GM12873 (cell line): ENCODE results near the gene EXT2.

Experiments
- CTCF ChIP-seq: IDR thresholded peaks from 2 replicates; pipeline ENCODE4 v1.5.1; 2012; ENCODE audit warnings: low read depth, mild to moderate bottlenecking, moderate library complexity, low read length, control low read depth; ENCODE audit not compliant: insufficient read depth; ENCODE audit errors: missing control alignments

Gene EXT2

DNA sequence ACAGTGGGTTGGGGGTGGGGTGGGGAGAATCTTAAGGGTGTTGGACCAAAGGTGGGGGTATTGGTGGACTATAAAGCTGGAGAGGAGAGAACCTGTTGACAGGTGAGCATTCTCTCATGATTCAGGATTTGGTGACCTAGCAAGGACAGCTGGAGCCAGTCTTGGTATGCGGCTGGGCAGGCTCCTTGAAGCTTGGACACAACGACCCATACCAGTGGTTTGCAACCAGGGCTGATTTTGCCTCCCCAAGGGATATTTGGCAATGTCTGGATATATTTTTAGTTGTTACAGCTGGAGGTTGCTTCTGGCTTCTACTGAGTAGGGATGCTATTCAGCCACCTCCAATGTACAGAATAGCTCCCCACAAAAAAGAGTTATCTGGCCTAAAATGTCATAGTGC, 5.6 kb downstream of the EXT2 start:
- TF ChIP-seq CTCF: no peak

DNA sequence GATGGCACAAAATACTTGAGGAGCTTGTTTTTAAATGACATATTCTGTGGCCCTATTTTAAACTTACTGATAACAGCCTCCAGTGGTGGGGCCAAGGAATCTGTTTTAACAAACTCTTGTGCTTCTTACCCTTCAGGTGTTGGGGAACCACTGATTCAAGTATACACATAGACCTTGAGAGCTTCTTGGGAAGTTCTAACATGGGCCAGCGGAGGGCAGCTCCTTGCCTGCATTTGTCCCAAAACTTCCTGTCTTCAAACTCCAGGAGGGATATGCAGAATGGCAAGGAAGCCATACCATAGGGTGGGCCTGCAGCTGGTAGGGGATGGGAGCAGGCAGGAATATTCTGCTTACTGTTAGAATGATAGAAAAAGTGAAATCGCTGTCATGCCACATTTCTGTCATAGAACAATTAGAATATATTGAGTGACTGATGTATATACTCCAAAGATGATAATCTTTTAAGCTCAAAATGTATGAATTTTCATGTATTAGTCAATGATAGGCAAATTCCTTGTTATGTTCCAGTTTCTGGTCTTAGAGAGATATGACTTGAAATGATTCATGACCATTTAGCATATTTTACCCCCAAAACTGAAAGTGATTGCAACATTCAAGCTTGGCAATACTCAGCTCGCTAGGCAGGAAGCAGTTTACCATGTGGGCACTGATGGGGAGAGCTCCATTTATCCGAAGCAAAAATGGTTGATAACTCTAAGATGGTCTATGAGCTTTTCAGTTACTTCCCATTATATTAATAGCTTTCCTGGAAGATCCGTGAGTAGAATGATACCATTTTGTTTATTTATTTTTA, 9.2 kb downstream of the EXT2 start:
- no peak for TF ChIP-seq CTCF

- no peak for TF ChIP-seq CTCF
Measured at GRCh38 chr11:44108260-44108659, 12.8 kb downstream of the EXT2 start.

DNA sequence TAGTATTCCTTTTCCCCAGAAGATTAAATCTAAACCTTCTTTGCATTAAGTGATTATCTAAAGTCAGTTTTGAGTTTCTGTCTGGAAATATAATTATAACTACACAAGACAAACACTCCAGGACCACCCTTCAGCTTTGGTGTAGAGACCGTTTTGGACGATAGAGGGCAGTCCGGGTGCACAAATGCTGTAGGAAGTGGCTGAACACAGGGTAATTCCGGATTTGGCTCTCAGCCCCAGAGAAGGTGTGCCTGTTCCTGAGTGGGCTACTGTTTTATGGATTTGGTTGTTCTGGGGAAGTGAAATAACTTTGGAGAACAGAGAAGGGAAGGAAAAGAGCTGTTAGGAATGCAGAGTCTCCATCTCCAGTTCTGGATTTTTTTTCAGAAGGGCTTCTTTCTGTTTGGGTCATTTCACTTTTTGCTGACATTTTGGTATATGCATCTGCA, 14.8 kb downstream of the EXT2 start:
- TF ChIP-seq CTCF: peak; percentile 83

GRCh38 chr11:44112091-44112821, 16.8 kb downstream of the EXT2 start:
- no peak for TF ChIP-seq CTCF

DNA sequence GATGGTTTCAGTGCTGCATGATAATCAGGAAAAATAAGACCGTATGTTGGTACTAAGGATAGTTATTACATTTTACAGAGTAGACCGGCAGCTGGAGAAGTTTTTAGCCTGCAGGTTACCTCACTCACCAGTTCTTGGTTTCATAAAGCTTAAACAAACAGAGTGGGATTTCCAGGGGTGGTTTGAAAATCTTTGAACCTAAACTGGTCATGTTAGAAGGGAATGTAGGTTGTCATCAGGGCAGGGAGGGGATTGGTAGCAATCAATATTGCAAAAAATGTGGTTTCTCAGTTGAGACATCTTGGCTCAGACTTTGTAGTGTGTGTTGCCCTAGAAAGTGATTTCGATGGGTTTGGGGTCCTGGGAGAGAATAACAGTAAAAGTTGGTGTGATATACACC, 17.5 kb downstream of the EXT2 start:
- TF ChIP-seq CTCF: no peak

GRCh38 chr11:44113572-44113971, 18.1 kb downstream of the EXT2 start:
- no peak for TF ChIP-seq CTCF
